GM18505 (cell line): ENCODE data around the gene SEL1L3.
"Not testable (repeated sequence)": the region's sequence is repeated elsewhere in the genome, so short reads cannot be mapped to it uniquely, and the experiment has no call there.

Experiments used
- ATAC-seq: cut with Tn5 transposase; IDR thresholded peaks from one replicate; pipeline ENCODE4 v1.9.1; 2021; ENCODE audit not compliant: unreplicated experiment
- POLR2A ChIP-seq: IDR thresholded peaks from 4 replicates; pipeline ENCODE4 v1.6.1; 2011; ENCODE audit warnings: borderline replicate concordance; ENCODE audit not compliant: insufficient read depth, insufficient read length; ENCODE audit errors: extremely low read depth

SEL1L3 gene

DNA sequence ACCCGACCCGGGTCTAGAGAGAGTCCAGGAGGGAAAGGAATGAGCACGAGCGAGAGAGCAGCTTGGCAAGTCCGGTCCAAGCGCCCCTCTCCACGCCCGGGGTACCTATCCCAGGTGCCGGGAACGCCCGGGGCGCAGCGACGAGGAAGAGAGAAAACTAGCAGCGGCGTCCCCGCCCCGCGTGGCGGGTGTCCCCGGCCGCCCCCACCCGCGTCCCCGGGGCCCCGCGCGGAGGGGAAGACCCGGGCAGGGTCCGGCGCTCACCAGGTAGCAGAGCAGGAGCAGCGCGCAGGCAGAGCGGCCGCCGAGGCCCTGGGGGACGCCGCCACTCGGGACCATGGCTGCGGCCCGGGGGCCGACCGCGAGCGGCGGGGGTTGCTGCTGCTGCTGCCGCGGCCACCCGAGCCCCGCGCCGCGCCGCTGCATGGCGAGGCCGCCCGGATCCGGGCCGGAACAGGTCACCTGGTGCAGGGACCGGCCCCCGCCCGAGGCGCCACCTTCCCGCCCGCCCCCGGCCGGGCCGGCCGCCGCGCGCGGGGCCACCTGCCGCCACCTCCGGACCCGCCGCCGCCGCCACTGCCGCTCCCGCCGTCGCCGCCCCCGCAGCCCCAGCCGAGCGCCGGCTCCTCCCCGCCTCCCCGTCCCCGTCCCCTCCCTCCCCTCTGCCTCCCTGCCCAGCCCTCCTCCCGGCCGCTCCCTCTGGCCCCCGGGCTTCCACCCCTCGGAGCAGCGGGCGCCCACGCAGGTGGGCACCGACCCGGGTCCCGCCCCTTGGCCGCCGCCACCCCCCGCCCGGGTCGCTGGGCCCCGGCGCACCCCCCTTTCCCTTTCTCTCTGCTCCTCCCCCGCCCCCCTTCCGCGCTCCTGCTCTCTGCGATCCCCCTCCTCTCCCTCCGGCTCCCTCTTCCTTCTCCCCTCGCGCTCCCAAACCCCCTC, at the start of gene SEL1L3:
SEL1L3 (minus strand) TSS at position 578 of the 936 bp plus-strand sequence; CDS start at position 426, 152 bp downstream.
- peak; percentile 64 for TF ChIP-seq POLR2A
- peak; percentile 36 for ATAC-seq

GRCh38 chr4:25911356-25911755, 48.6 kb upstream of the SEL1L3 start:
- no peak for ATAC-seq
- TF ChIP-seq POLR2A, result no peak

- no peak for TF ChIP-seq POLR2A
- no peak for ATAC-seq
These were observed 45.7 kb upstream of the SEL1L3 start for GRCh38 chr4:25908491-25908901.

- not testable (repeated sequence) for ATAC-seq
These were observed 43.3 kb upstream of the SEL1L3 start for GRCh38 chr4:25906113-25906512.

- ATAC-seq, result no peak
- TF ChIP-seq POLR2A, result no peak
These were observed 42.6 kb upstream of the SEL1L3 start for GRCh38 chr4:25905371-25905770.

DNA sequence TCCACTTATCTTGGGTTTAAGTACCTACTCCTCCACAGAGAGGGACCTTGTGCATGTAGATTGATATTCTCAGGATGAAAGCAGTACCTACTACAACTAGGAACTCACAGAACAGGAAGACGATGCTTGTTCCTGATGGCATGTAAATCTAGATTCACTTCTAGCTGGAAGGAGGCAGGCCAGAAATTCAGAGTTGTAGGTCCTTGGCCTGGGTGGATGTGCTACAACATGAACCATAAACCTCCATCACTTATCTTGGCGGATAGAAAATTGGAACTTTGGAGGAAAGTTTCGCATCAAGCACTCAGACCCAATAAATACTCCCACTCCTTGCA, 41.9 kb upstream of the SEL1L3 start:
- TF ChIP-seq POLR2A, result no peak
- no peak for ATAC-seq

- TF ChIP-seq POLR2A, result no peak
- ATAC-seq, result no peak
These were observed 41.3 kb upstream of the SEL1L3 start for GRCh38 chr4:25903900-25904747.

DNA sequence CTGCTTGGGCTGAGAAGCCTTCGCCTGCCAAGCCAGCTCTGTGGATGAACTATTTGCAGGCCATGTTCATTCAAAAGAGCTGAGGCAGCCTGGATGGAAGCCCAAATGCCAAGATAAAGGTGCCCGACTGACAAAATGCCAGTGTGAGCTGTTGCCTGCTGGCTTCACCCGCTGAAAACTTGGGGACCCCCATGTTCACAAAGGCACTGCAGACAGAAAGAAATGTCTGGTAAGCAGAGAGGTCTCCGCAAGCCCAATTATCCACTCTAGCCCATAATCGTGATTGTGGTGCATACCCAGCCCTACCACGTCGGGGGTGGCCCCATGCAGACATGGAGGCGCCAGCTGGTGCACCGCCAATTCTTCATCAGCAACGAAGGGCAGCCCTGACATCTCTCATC, 38.2 kb upstream of the SEL1L3 start:
- no peak for TF ChIP-seq POLR2A
- no peak for ATAC-seq

GRCh38 chr4:25900310-25900709, 37.5 kb upstream of the SEL1L3 start:
- ATAC-seq, result no peak
- TF ChIP-seq POLR2A, result no peak

DNA sequence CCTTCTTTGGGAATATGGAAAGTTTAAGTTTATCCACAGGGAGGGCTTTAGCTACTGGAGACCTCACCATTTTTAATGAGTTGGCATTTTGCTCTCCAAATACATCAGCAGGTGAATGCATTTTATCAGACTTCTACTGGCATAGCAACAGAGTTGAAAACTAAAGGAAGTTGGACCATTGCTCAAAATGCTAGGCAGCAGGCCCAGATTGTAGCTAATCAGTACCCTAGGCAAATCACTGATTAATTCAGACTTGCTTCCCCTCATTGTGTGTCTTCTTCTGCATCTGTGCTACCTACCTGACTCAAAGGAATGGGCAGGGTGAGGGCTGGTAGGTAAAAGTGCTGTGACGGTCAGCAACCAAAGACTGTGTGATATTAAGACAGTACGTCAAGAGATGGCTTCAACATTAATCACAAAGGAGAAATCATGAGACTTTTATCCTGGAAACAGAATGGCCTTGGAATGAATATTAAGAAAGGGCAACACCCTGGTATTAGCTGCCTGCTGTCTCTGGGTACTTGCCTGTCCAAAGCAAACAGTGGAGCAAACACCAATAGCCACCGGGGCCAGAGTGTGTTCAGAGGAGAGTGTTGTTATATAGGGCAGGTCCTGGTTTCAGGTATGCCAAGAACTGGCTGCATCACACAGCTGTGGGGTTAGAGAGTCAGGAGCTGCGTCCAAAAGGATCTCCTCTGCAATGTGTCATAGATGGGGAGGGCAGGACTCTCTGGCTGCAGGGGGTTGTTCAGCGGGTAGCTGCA, 34.2 kb upstream of the SEL1L3 start:
- no peak for ATAC-seq
- TF ChIP-seq POLR2A, result no peak

GRCh38 chr4:25892796-25893195, 30.0 kb upstream of the SEL1L3 start:
- no peak for ATAC-seq
- TF ChIP-seq POLR2A, result no peak

GRCh38 chr4:25890571-25891485, 28.0 kb upstream of the SEL1L3 start:
- TF ChIP-seq POLR2A, result no peak

More at GRCh38 chr4:25890571-25891485, 28.0 kb upstream of the SEL1L3 start:
- no peak for ATAC-seq
